Measurements from ENCODE around the gene AKAP13.

DNA sequence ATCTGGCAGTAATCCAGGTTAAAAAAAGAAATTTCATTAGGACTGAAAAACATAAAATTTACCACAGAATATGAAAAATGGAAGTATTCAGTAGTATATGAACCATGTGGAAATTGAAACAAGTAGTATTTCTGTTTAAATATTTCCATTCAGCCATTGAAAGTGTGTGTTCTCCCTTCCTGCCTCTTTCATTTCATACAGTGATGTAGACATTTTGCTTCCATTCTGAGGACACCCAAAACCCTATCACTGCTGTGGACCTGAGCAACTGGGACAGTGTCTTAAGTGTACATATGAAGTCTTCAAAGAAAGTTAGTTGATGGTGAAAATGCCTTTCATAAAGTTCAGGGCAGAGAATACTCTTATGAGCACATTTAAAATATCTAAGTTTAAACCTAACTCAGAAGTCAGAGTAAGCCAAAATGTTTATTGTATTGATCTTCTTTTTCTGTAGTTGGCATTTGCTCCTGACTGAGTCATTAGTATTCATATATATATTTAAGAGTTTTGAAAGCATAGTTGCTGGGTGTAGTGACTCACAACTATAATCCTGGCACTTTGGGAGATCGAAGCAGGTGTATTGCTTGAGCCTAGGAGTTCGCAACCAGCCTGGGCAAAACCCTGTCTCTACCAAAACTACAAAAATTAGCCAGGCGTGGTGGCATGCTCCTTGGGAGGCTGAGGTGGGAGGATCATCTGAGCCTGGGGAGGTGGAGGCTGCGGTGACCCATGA, 215.6 kb downstream of the AKAP13 start:
- TF ChIP-seq POLR2AphosphoS5 (IDR thresholded peaks at IDR 0.05; ENCODE audit: low read depth, low read length) (no peak), CTCF (IDR thresholded peaks at IDR 0.05; ENCODE audit: control extremely low read depth in 1 of 3, insufficient read depth in 1 of 3, low read depth in 1 of 3, low read length in 3 of 3) (no peak), TAF1 (IDR thresholded peaks at IDR 0.05; ENCODE audit: low read depth, low read length) (no peak), SP2 (IDR thresholded peaks at IDR 0.05; ENCODE audit: low read length) (no peak), EZH2 (IDR thresholded peaks at IDR 0.05; ENCODE audit: low read depth, low read length, severe bottlenecking) (no peak), YY1 (IDR thresholded peaks at IDR 0.05; ENCODE audit: low read depth, low read length) (no peak), SP1 (IDR thresholded peaks at IDR 0.05; ENCODE audit: low read depth, low read length) (no peak), RNF2 (IDR thresholded peaks at IDR 0.05; ENCODE audit: borderline replicate concordance, low read depth, low read length, missing control alignments, poor library complexity, severe bottlenecking) (no peak)

Measured in H1 (cell line).